Ascending aorta (tissue), 2 donors: Measurements from ENCODE around the gene C4orf50. TPM values are rescaled to one million over a fixed set of nuclear protein-coding genes. Genes with fewer than 3 reads are reported as not detected.

Experiments used
- DNase-seq, 2 donors: peaks; one replicate each; pipeline ENCODE4 v3.0.0-alpha.2; 2019; ENCODE audit warnings: low spot score in 2 of 2
- H3K27ac ChIP-seq, 2 donors: fragments of 200-600 bp; sonication (generic); one replicate each; pipeline ENCODE4 v1.5.1; 2016 to 2017; ENCODE audit warnings: mild to moderate bottlenecking in 1 of 2
- H3K27me3 ChIP-seq: fragments of 200-600 bp; sonication (generic); one replicate; pipeline ENCODE4 v1.5.1; 2017
- H3K36me3 ChIP-seq, 2 donors: fragments of 200-600 bp; sonication (generic); one replicate each; pipeline ENCODE4 v1.5.1; 2016
- H3K4me1 ChIP-seq, 2 donors: fragments of 200-600 bp; sonication (generic); one replicate each; pipeline ENCODE4 v1.5.1; 2016 to 2017; ENCODE audit warnings: mild to moderate bottlenecking in 1 of 2
- H3K4me3 ChIP-seq, 2 donors: fragments of 200-600 bp; sonication (generic); one replicate each; pipeline ENCODE4 v1.5.1; 2016 to 2017; ENCODE audit warnings: mild to moderate bottlenecking in 1 of 2
- H3K9me3 ChIP-seq, 2 donors: fragments of 200-600 bp; sonication (generic); one replicate each; pipeline ENCODE4 v1.5.1; 2016
- intact Hi-C: fragments of 100-400 bp; cut with DNase I; formaldehyde crosslinking; loops from one replicate; pipeline ENCODE4 v1.15.1; 2023
- total RNA-seq: library from RNA; depleted of rRNA; stranded (reverse); fragments of >200 nt; gene quantifications from one replicate; pipeline ENCODE4 v1.1.0, GENCODE V29; 2016
- TF ChIP-seq, protein P1 (sequence below), 3 experiments: fragments of 200-600 bp in 2 of 3; fragments of 450-650 bp in 1 of 3; sonication (generic) in 2 of 3; IDR thresholded peaks; one replicate each; pipeline ENCODE4 v1.5.1; 2016 to 2019; ENCODE audit warnings: antibody characterized with exemption in 3 of 3, mild to moderate bottlenecking in 1 of 3, moderate library complexity in 1 of 3

The C4orf50 gene
- total RNA-seq, 1 donor from 2014 or later: not detected

DNA sequence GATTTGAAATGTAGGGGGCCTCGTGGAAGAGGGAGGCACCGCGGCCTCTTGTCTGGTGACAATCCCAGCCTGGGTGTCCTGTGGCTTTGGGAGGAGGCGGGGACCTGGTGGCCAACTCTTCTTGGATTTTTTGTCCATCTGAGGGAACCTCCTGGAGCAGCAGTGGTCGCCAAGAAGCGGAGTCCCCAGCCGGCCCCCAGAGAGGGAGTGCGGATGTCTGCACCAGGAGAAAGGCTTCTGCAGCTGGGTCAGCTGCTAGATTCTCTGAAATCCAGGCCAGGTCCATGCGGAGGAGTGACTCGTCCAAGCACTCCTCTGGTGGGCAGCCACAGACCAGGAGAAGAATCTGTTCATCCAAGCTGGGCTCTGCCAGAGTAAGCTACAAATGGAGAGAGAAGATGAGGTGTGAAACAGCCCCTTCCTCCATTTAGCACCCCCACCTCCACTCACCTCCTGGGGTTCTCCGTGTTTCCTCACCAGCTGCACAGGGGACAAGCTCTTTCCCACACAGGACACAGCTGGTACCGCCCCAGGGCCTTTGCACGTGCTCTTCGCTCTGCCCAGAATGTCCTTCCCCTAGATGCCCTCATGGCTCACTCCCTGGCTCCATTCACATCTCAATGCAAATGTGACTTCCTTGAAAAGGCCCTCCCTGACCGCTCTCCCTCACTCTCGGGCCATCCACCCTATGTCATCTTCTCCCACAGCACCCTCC, 27.6 kb downstream of the C4orf50 start:
- Histone ChIP-seq H3K27me3 (no peaks in the 10 kb centered on the region), H3K27ac (no peak overlapping the region)
- intact Hi-C loops: no loop called here

DNA sequence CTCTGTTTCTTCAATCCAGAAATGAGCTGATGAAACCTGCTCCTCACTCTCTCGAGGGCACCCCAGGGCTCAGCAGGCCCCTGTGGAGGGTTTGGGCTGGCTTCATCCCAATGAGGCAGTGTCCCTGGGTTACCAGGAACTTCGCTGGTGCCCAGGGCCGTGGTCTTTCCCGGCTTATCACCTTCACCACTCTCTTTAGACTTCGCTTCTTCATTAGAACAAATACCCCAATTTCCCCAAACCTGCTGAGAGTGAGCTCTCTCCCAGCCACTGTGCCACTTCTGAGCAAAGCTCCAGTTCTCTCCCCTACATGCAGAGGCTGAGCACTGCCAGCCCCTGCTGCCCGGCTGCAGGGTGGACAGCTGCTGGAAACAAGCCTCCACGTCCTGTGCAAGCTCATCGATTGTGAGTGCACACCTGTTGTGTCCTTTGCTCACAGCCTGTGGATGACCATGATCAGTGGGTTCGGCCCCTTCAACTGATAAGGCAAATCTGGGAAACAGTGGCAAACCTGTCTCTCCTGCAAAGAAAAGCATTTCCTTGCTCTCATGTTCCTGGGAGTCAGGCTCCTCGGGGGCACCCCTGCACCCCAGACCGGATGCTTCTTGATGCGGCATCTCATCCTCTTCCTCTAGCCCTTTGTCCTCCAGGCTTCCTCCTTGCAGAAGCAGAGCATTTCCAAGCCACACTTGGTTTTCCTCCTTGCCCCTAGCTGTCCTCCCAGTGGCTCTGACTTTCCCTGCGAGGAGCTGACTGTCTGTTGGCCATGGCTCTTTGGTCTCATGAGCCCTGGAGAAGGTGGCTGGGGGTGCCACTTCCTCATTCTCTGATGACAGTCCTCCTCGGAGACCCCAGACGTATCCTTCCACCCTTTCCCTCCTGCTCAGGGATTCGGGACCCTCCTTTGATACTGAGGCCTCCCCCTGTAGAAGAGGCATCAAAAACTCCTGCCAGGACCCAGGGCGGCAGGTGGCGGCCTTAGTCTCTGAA, 28.7 kb downstream of the C4orf50 start:
- peaks cover 0 to 6% of the 10 kb centered on the region in 2 donors for H3K9me3 ChIP-seq
- peak in 1 of 2 donors; percentile 52 for DNase-seq
- no peaks in the 10 kb centered on the region for H3K27me3 ChIP-seq
- intact Hi-C loops: no loop called here
- H3K4me1 ChIP-seq: no peaks in the 10 kb centered on the region
- no peak overlapping the region for H3K4me3 ChIP-seq
- no peak overlapping the region for H3K27ac ChIP-seq
- H3K36me3 ChIP-seq: no peaks in the 10 kb centered on the region
- TF ChIP-seq, protein P1, sequence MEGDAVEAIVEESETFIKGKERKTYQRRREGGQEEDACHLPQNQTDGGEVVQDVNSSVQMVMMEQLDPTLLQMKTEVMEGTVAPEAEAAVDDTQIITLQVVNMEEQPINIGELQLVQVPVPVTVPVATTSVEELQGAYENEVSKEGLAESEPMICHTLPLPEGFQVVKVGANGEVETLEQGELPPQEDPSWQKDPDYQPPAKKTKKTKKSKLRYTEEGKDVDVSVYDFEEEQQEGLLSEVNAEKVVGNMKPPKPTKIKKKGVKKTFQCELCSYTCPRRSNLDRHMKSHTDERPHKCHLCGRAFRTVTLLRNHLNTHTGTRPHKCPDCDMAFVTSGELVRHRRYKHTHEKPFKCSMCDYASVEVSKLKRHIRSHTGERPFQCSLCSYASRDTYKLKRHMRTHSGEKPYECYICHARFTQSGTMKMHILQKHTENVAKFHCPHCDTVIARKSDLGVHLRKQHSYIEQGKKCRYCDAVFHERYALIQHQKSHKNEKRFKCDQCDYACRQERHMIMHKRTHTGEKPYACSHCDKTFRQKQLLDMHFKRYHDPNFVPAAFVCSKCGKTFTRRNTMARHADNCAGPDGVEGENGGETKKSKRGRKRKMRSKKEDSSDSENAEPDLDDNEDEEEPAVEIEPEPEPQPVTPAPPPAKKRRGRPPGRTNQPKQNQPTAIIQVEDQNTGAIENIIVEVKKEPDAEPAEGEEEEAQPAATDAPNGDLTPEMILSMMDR (IDR thresholded peaks at IDR 0.05): no peak

More for the DNA sequence above, 27.6 kb downstream of the C4orf50 start:
- peak in 1 of 2 donors; percentile 53 for DNase-seq
- no peak overlapping the region for H3K4me3 ChIP-seq
- H3K36me3 ChIP-seq: no peaks in the 10 kb centered on the region
- H3K9me3 ChIP-seq: no peaks in the 10 kb centered on the region
- H3K4me1 ChIP-seq: no peaks in the 10 kb centered on the region
- TF ChIP-seq, protein P1 (IDR thresholded peaks at IDR 0.05): no peak

DNA sequence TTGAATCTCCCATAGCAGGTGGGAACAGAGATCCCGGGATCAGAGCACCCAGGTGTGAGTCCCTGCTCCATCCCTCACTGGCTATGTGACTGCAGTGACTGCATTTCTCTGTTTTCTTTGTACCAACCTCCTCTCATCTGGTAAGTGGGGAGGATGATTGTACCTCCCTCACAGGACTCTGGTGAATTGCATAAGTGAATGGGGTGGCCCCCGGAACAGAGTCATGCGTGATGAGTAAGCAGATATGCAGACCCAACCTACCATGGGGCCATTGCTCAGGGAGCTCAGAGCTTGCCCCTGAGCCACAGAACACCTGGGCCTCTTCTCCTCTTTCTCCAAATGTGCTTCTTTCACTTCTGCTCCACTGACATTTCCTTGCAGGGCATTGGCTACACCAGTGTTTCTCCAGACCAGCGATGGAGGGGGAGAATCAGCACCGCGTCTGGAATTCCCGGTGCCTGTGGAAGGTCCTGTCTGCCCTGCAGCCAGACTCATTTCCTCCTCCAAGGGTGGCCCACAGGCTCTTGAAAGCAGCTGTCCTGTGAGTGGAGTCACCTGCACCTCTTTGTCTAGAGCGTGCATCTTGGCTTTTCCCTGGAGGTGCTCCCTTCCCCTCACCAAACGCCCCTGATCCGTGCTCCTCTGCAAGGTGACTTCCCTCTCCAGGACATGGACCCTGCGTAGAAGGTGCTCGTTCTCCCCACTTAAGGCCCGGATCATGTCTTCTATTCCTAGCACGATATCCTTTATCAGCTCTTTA, 30.0 kb downstream of the C4orf50 start:
- peaks cover 0 to 8% of the 10 kb centered on the region in 2 donors for H3K9me3 ChIP-seq
- no peaks in the 10 kb centered on the region for H3K4me1 ChIP-seq
- H3K27ac ChIP-seq: no peak overlapping the region
- no peaks in the 10 kb centered on the region for H3K36me3 ChIP-seq
- intact Hi-C loops: no loop called here
- DNase-seq: peak in 1 of 2 donors; percentile 53
- TF ChIP-seq, protein P1 (IDR thresholded peaks at IDR 0.05): no peak
- no peak overlapping the region for H3K4me3 ChIP-seq
- H3K27me3 ChIP-seq: no peaks in the 10 kb centered on the region

DNA sequence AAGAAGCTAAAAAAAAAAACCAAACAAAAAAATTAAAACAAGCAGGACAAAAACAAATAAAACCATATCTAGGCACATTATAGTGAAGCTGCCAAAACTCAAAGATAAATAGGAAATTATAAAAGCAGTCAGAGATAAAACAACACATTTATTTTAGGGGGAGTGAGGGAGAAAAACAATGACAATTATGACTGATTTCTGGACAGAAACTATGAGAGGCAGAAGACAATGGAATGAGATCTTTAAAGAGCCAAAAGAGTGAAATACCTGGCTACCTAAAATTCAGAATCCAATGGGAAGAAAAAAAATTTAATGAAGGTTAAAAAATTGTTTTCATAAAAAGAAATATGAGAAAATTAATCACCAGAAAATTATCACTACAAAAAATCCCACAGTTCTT, 33.4 kb downstream of the C4orf50 start:
- intact Hi-C loops: no loop called here
- Histone ChIP-seq H3K27ac (no peak overlapping the region), H3K36me3 (no peaks in the 10 kb centered on the region), H3K4me3 (no peak overlapping the region), H3K27me3 (no peaks in the 10 kb centered on the region), H3K9me3 (peaks cover 0 to 8% of the 10 kb centered on the region in 2 donors), H3K4me1 (no peaks in the 10 kb centered on the region)
- no peak for DNase-seq
- TF ChIP-seq, protein P1 (IDR thresholded peaks at IDR 0.05): no peak
